AG04450 (cell line): ENCODE measurements around the gene NADSYN1. TPM values are rescaled to one million over a fixed set of nuclear protein-coding genes. Genes with fewer than 3 reads are reported as not detected.

ENCODE experiments used
- CTCF ChIA-PET: fragments of 300-600, 350-600 bp; formaldehyde crosslinking; extraction: SDS; loops from one replicate; lab custom pipeline; 2022; ENCODE audit warnings: antibody characterized with exemption, inconsistent platforms; lab: Charles Lee
- POLR2A ChIA-PET: fragments of 350-600 bp; formaldehyde crosslinking; extraction: SDS; loops from one replicate; lab custom pipeline; 2021; ENCODE audit warnings: antibody characterized with exemption, inconsistent platforms; lab: Yijun Ruan, JAX
- DNase-seq: peaks from one replicate; pipeline ENCODE4 v3.0.0-alpha.2; 2011; ENCODE audit warnings: low read depth, low spot score
- H3K27ac ChIP-seq: one replicate; pipeline ENCODE4 v1.5.1; 2012; ENCODE audit warnings: low read depth, low read length, control low read depth
- H3K27me3 ChIP-seq: one replicate; pipeline ENCODE4 v1.6.0; 2012; ENCODE audit warnings: low read length; ENCODE audit not compliant: control insufficient read depth, insufficient read depth
- H3K4me3 ChIP-seq: 2 replicates; pipeline ENCODE4 v1.5.1; 2011; ENCODE audit warnings: mild to moderate bottlenecking, low read depth, low read length, control low read depth
- H3K9me3 ChIP-seq: 2 replicates; pipeline ENCODE4 v1.5.1; 2012; ENCODE audit warnings: low read length; ENCODE audit not compliant: control insufficient read depth, insufficient read depth
- polyA plus RNA-seq: library from polyadenylated mRNA; depleted of rRNA; stranded (reverse); fragments of >200 nt; gene quantifications from 2 replicates; pipeline ENCODE4 v1.2.3, GENCODE V29; 2011
- TF ChIP-seq, protein P1 (sequence below): IDR thresholded peaks from 2 replicates; pipeline ENCODE4 v1.5.1; 2011; ENCODE audit warnings: low read depth, low read length, control low read depth, inconsistent platforms

The NADSYN1 gene
- polyA plus RNA-seq, 1 experiment, result 39.0 TPM

DNA sequence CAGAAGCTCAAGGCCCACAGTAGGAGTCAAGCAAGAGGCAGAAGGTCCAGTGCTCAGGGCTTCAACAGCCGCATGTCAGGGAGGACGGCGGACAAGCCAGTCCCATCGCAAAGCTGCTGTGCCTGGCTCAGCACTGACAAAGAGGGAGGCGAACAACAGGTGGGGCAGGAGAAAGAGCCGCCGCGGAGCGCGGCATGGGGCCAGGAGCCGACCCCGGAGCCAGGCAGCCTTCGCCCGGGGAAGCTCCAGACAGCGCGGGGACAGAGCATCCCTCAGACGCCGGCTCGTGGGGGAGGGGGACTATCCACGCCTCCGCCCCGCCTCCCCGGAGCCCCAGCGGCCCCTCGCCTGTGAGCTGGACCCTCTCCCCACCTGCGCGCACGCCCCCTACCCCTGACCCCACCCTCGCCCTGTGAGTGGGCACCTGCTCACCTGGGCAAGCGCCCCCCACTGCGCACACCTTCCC is 5.2 kb upstream of the NADSYN1 start:
- Histone ChIP-seq H3K9me3 (no peaks in the 10 kb centered on the region; the same call in 1 of the 2 replicates), H3K4me3 (peak overlapping the region; percentile 90), H3K27me3 (no peaks in the 10 kb centered on the region), H3K27ac (no peak overlapping the region)
- TF ChIP-seq, protein P1, sequence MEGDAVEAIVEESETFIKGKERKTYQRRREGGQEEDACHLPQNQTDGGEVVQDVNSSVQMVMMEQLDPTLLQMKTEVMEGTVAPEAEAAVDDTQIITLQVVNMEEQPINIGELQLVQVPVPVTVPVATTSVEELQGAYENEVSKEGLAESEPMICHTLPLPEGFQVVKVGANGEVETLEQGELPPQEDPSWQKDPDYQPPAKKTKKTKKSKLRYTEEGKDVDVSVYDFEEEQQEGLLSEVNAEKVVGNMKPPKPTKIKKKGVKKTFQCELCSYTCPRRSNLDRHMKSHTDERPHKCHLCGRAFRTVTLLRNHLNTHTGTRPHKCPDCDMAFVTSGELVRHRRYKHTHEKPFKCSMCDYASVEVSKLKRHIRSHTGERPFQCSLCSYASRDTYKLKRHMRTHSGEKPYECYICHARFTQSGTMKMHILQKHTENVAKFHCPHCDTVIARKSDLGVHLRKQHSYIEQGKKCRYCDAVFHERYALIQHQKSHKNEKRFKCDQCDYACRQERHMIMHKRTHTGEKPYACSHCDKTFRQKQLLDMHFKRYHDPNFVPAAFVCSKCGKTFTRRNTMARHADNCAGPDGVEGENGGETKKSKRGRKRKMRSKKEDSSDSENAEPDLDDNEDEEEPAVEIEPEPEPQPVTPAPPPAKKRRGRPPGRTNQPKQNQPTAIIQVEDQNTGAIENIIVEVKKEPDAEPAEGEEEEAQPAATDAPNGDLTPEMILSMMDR, result no peak
- CTCF ChIA-PET, result interaction anchor here (1.0 kb wide), 1 partner anchor 40 kb away, joined by 3 read pairs; no protein-coding TSS in a partner anchor
- no peak for DNase-seq
- POLR2A ChIA-PET, result no interaction called here

DNA sequence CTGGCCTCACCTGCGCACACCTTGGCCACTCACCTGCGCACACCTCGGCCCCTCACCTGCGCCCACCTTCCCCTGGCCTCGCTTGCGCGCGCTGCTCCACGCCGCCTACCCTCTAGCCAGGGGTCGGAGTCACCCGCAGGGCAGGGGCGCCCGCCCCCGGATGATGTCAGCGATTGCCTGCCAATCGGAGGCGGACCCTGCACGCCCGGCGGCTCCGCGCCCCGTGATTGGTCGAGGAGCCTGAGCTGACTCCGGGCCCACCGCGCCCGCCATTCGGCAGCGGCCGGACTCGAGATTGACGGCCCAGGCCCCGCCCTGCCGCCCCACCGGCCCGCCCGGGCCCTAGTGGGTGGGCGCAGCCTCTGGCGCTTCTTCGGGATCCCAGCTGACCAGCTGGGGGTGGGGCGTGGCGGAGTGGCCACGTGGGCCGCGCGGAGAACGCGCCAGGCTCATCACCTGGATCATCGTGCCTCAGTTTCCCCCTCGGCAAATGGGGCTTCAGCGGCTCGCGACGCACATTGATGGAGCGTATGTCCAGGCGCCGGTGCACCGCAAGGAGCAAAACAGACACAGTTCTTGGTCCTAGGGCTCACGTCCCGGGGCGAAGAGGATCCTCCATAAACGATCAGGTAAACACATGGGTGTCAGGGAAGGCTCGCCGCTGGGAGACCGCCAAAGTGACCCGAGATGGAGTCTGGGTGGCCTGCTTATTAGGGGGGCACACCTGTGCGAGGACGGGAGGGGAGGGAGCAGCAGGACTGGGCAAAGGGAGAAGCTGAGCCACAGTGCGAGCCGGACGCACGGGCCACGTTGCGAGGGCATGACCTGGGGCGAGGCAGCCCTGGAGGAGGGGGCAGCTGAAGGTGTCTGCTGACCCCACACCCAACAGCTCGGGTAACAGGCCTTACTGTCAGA is 4.5 kb upstream of the NADSYN1 start, which contains the start of gene DHCR7:
Gene DHCR7 (minus strand): TSS at position 137 of the 915 bp plus-strand sequence. CDS start 3,441 bp downstream, outside the sequence.
- DNase-seq, result peak; percentile 78
- Histone ChIP-seq H3K27ac (peak within 1 kb of the TSS; percentile 31), H3K9me3 (peaks cover 4% of the 10 kb centered on the region; the same call in 1 of the 2 replicates), H3K27me3 (no peaks in the 10 kb centered on the region), H3K4me3 (peak within 1 kb of the TSS; percentile 97)
- CTCF ChIA-PET, result interaction anchor here (1.0 kb wide), 1 partner anchor 40 kb away, joined by 3 read pairs; no protein-coding TSS in a partner anchor
- POLR2A ChIA-PET, result interaction anchor here (1.1 kb wide), 1 partner anchor 15 kb away, joined by 3 read pairs; no protein-coding TSS in a partner anchor
- TF ChIP-seq, protein P1, result no peak

DNA sequence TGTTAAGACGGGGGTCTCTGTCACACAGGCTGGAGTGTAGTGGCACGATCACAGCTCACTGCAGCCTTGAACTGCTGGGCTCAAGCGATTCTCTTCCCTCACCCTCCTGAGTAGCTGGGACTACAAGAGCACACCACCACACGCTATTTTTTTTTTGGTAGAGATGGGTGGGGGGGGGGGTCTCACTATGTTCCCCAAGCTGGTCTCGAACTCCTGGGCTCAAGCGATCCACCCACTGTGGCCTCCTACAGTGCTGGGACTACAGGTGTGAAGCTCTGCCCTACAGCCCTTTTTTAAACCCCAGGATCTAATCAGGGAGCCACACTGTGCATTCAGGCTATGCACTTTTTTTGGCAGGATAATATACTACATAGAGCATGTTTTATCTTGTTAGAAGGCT is 3.4 kb upstream of the NADSYN1 start:
- Histone ChIP-seq H3K4me3 (peak overlapping the region; percentile 97), H3K27me3 (no peaks in the 10 kb centered on the region), H3K27ac (no peak overlapping the region), H3K9me3 (peaks cover 4% of the 10 kb centered on the region; the same call in 1 of the 2 replicates)
- DNase-seq, result no peak
- POLR2A ChIA-PET, result no interaction called here
- TF ChIP-seq, protein P1, result no peak
- CTCF ChIA-PET, result no interaction called here

DNA sequence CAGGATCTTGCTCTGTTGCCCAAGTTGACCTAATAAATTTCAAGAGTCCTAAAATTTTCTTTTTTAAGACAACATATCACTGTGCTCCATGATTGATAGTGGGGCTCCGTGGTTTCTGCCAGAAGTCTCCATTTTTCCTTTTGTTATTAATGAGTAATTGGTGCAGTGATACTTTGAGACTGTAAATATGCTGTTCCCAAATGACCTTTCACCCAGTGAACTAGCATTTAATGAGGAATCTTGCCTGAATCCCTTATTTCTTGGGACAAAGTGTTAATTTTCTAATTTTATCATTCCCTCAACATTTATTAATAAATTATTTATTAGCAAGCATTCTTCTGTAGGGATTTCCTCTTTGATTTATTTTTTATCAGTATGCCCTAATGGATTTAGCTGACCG is 2.5 kb upstream of the NADSYN1 start:
- POLR2A ChIA-PET, result no interaction called here
- CTCF ChIA-PET, result no interaction called here
- no peak overlapping the region for H3K4me3 ChIP-seq
- no peak overlapping the region for H3K27ac ChIP-seq
- no peaks in the 10 kb centered on the region for H3K27me3 ChIP-seq
- TF ChIP-seq, protein P1, result no peak
- no peak for DNase-seq
- peaks cover 4% of the 10 kb centered on the region; the same call in 1 of the 2 replicates for H3K9me3 ChIP-seq
